ENCODE results near the gene KDM2B.
"Not testable (repeated sequence)": the region's sequence is repeated elsewhere in the genome, so short reads cannot be mapped to it uniquely, and the experiment has no call there.

Gene KDM2B

DNA sequence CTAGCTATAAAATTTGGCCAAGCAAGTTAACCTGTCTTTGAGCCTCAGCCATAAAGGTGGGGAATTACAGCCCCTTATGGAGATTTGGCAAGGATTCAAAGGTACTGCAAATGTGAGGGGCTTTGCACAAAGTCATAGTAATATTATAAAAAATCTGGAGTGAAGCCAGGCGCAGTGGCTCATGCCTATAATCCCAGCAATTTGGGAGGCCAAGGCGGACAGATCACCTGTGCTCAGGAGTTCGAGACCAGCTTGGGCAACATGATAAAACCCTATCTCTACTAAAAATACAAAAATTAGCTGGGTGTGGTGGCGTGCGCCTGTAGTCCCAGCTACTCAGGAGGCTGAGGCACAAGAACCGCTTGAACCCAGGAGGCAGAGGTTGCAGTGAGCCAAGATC lies 4.1 kb upstream of the KDM2B start:
- not testable (repeated sequence) for DNase-seq (ENCODE audit: low read depth)

GRCh38 chr12:121583334-121583661 lies 2.5 kb upstream of the KDM2B start:
- DNase-seq (ENCODE audit: low read depth): not testable (repeated sequence)

GRCh38 chr12:121582583-121583333 lies 1.9 kb upstream of the KDM2B start:
- no peak for DNase-seq (ENCODE audit: low read depth)

DNA sequence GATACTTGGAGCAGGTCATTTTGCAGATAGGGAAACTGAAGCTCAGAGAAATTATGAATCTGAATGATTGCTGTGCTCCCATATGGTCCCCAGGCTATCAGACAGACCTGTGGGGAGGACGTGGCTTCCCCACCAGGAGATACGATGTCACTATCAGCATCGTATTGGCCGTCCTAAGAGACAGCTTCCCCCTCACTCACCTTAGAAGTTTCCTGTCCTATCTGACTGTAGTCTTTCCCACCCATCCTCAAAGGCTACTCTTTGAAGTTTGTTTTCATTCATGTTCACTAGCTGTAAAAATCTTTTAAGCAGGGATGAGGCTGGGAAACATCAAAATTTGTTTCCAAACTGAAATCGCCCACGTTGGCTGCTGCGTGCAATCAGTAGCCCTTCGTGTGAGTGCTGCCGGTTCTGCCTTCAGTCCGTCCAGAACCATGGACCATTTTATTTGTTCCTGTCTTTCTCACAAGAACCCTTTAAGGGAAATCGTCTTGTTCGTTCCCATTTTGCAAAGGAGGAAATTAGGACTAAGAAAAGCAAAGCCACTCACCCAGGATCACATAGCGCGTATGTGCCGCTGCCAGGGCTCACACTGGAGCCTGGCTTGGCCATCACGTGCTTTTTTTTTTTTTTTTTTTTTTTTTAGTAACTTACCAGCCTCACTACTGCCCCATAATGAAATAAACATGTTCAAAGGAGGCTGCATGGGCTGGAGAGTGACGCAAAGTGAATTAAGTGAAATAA lies 1.0 kb upstream of the KDM2B start:
- DNase-seq (ENCODE audit: low read depth): no peak

- peak; percentile 50 for DNase-seq (ENCODE audit: low read depth)
Measured at GRCh38 chr12:121579981-121580868, 598 bp downstream of the KDM2B start.

GRCh38 chr12:121579190-121579791 lies 1.5 kb downstream of the KDM2B start:
- DNase-seq (ENCODE audit: low read depth): no peak

GRCh38 chr12:121578230-121579189 lies 2.3 kb downstream of the KDM2B start:
- DNase-seq (ENCODE audit: low read depth): no peak

DNA sequence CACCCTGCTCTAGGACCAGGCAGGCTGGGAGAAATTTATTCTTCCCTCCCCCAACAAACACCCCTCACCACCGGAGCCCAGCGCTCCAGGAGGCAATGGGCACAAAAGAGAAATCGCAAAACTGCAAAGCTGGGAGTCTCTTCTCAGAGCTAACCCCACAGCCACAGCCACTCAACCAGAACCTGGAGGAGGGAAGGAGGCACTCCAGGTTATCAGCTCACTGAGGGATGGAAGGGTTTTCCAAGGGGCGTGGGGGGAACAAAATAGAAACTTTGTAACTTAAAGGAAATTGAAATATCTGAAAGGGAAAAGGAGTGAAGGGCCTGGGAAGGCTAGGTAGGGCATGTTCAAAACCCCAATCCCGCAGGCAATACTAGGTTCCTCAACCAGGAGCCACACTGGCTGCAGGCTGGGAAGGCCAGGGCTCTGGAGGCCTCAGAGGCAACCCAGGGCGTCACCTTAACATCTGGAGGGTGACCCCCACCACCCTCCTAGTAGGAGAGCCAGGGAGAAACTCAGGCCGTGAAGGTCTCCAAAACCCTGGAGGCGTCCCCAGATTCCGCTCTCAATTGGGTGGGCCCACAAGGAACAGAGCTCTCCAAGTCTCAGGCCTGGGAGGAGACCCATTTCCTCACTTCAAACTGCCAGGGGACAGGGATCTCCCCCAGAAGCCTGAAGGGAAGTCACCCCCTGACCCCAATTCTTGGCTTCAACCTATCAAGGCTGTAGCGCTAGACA lies 3.2 kb downstream of the KDM2B start:
- DNase-seq (ENCODE audit: low read depth): no peak

DNA sequence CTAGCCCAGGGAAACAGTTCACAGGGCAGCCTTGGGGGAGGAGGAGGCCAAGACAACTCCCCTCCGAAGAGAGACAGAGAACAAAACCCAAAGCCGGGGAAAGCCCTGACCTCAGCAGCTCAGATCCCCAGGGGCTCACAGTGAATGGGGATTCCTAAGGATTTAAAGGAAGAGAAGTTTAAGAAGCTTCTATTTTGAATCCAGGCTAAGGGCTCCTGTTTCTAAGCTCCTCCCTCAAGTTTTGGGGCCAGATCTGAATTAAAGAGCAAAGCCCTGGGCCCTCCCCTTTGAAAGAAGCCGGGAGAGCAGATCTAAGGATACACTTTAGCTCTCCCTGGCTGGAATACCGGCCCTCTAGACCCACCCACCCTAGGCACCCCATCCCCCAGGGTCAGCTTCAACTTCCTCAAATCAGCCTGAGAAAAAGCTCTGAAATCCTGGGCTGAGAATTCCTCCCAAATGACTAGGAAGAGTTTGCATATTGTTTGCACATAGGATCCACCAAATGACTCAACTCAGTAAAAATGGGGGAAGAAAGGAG lies 3.9 kb downstream of the KDM2B start:
- no peak for DNase-seq (ENCODE audit: low read depth)

GRCh38 chr12:121575952-121576625 lies 4.7 kb downstream of the KDM2B start:
- no peak for DNase-seq (ENCODE audit: low read depth)

DNA sequence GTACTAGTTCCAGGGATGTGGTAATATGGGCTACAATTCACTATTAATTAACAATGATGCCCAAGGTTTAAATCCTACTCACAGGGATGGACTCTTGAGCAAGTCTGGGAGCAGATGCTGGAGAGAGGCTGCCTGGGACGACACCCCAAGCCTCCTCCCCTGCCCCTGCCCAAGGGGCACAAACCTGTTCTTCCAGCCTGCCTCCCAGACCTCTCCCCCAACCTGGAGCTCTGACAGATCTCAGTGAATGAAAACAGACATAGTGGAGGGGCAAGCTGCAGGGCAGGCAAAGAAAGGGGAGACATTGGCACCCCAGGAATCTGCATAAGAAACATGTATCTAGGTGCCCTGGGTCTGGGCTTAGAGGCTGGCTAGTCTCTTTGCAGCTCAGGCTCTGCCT lies 5.8 kb downstream of the KDM2B start:
- no peak for DNase-seq (ENCODE audit: low read depth)

- DNase-seq (ENCODE audit: low read depth): no peak
Measured at GRCh38 chr12:121574025-121574424, 6.8 kb downstream of the KDM2B start.

DNA sequence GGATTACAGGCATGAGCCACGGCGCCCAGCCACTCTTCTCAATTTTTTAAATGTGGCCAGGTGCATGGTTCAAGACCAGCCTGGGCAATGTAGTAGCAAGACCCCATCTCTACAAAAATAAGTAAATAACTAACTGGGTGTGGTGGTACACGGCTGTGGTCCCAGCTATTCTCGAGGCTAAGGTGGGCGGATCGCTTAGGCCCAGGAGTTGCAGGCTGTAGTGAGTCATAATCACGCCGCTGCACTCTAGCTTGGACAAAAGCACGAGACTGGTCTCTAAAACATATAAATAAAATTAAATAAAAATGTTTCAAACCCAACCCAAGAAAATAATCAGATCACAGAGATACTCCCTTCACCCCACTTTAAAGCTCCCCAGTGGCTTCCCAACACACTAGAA lies 8.9 kb downstream of the KDM2B start:
- no peak for DNase-seq (ENCODE audit: low read depth)

DNA sequence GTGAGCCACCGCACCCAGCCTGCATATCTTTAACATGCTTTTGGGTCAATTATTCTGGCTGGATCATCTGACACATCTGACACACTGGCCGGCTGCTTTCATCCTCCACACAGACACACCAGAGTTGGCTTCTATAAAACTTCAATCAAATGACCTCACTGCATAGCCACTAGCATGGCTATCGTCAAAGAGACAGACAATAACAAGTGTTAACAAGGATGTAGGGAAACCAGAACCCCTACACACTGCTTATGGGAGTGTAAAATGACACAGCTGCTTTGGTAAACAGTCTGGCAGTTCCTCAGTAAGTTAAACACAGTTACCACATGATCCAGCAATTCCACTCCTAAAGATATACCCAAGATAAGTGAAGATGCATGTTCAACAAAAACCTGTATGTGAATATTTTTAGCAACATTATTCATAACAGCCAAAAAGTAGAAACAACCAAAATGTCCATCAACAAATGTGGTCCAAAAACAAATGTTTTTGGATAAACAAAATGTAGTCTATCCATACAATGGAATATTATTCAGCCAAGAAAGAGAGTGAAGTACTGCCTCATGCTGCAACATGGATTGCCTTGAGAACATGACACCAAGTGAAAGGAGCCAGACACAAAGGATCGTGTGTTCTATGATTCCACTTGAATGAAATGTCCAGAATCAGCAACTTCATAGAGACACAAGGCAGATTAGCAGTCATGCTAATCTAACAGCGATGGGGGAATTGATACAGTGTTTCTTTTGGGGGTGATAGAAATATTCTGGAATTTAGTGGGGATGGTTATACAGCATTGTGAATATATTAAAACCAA lies 10.1 kb downstream of the KDM2B start:
- no peak for DNase-seq (ENCODE audit: low read depth)

DNA sequence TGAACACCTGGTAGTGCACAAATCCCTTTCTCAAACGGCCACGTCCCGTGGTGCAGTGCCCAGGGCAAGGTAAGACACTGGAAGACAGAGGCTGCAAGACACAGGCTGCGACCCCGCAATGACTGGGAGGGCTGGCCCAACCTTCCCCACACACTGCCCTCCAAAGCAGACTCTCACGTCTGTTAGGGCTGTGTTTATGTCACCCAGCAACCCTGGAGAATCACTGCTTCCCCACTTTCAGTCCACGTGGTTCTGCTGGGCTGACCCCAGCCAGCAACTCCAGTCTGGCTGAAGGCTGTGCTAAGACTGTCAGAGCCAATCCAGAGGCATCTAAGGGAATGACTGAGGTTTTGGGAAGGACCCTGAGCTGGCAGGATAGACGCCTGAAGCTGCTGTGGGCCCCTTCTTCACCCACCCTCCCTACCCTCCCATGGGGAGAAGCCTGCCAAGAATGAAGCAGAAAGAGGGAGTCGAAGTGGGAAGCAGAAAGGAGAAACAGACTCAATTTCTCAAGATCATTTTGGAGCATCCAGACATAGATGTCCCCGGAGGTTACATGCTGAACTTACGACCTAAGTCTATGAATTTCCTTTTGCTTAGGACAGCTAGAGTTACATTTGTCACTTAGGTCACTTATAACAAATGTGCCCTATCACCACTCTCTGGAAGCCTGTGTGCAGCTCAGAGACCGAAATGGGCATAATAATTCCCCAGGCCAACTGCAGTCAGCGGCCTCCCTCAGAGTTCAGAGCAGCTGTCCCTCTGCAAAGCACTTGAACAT lies 11.7 kb downstream of the KDM2B start:
- no peak for DNase-seq (ENCODE audit: low read depth)

GRCh38 chr12:121568518-121568917 lies 12.3 kb downstream of the KDM2B start:
- DNase-seq (ENCODE audit: low read depth): no peak

GRCh38 chr12:121565076-121565475 lies 15.7 kb downstream of the KDM2B start:
- DNase-seq (ENCODE audit: low read depth): no peak

DNA sequence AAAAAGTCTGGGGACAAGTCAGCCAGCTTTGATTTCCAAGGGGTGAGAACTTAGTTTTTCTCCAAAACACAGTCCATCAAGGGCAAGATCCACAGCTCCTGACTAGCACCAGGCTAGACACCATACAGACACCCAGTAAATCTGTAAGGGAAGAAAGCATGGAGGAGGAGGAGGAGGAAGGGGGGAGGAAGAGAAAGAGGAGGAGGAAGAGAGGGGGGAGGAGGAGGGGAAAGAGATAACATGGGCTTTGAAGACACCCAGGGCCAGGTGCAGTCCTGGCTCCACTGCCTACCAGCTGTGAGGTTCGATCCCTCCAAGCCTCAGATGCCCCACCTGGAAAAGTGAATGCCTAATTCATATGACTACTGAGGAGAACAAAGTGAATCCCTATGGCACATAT lies 18.3 kb downstream of the KDM2B start:
- no peak for DNase-seq (ENCODE audit: low read depth)

Measured in stimulated activated CD8-positive, alpha-beta memory T cell treated with anti-CD3 and anti-CD28 coated beads, Interleukin-15, amount 100 ng/mL, for 1 hour (primary cell).